Measurements from ENCODE around the gene PDIK1L. TPM values are rescaled to one million over a fixed set of nuclear protein-coding genes. Genes with fewer than 3 reads are reported as not detected.
A peak's percentile ranks its signal among the peaks of the same experiment; 100 is the strongest.

PDIK1L gene
- polyA plus RNA-seq, 3 donors, result 1.2 to 2.5 (median 2.3) TPM

DNA sequence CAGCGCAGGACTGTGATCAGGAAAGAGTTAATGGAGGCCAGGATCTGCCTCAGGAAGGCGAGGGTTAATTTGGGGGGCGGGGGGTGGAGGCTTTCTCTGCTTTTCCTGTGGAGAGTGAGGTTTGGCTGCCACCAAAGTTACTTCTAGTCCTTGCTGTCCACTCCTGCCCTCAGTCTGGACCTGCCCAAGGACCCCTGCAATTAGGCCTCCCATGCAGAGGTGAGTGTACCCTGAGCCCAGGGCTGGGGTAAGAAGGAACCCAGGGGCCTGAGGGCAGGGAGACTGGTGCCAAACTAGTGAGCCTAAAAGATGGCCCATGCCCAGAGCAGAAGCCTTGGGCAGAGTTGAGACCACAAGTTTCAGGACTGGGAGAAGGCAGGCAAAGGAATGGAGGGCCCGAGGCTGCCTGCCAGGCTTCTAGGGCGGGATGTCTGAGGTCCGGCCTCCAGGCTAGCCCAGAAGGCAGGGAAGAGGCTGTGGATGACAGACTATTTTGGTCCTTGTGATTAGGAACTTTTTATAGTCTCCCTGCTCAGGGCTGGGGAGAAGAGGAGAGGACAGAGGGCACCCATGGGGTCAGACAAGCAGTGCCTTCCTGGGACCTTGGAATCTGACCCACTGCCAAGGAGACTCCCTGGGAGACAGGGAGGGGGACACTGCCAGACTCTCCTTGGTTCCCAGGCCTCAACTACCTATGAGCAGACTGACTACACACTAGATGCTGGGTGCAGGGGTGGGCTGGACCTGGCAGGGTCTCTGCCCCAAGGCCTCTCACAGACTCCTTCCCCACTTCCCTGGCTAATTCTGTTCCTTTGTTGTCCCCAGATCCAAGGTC lies 47.5 kb downstream of the PDIK1L start, which contains the start of gene FAM110D:
Gene FAM110D (plus strand): TSS at position 172 of the 835 bp plus-strand sequence. CDS start 2,213 bp downstream, outside the sequence.
- Mint-ChIP-seq H3K27me3 (ENCODE audit: low read depth in 3 of 3) (peaks cover 71 to 79% (median 78%) of the 10 kb centered on the region in 3 donors), H3K36me3 (peaks cover 0 to 2% of the 10 kb centered on the region in 2 donors), H3K4me1 (peaks cover 32% of the 10 kb centered on the region), H3K4me3 (peak within 1 kb of the TSS; percentile 6 to 61), H3K9me3 (peaks cover 0 to 11% (median 0%) of the 10 kb centered on the region in 7 donors), H3K27ac (peak within 1 kb of the TSS in 2 of 7 donors; percentile 16 to 49)
- Histone ChIP-seq H3K27ac (ENCODE audit: low read depth in 1 of 2, low read length in 2 of 2) (no peak within 1 kb of the TSS), H3K4me3 (replicated peaks in 1 of 3; ENCODE audit: low read depth in 2 of 3, low read length in 3 of 3) (no peak within 1 kb of the TSS), H3K4me1 (ENCODE audit: control insufficient read depth in 1 of 2, insufficient read depth in 2 of 2, low read length in 2 of 2) (peaks cover 25 to 38% of the 10 kb centered on the region in 2 donors), H2AFZ (ENCODE audit: insufficient read depth, low read depth, low read length, poor library complexity, severe bottlenecking) (no peak within 1 kb of the TSS), H3K9me3 (replicated peaks in 1 of 2; ENCODE audit: control insufficient read depth in 1 of 2, insufficient read depth in 1 of 2, low read length in 2 of 2) (no peaks in the 10 kb centered on the region), H4K20me1 (ENCODE audit: insufficient read depth, low read length) (no peaks in the 10 kb centered on the region), H3K27me3 (ENCODE audit: control insufficient read depth in 2 of 2, insufficient read depth in 2 of 2, low read length in 2 of 2) (peaks cover 18 to 66% of the 10 kb centered on the region in 2 donors), H3K9ac (ENCODE audit: insufficient read depth, low read length, poor library complexity, severe bottlenecking) (no peak within 1 kb of the TSS), H3K36me3 (replicated peaks in 1 of 2; ENCODE audit: control insufficient read depth in 1 of 2, insufficient read depth in 2 of 2, low read length in 2 of 2) (no peaks in the 10 kb centered on the region), H3K79me2 (ENCODE audit: insufficient read depth, low read length) (no peaks in the 10 kb centered on the region), H3K4me2 (replicated peaks; ENCODE audit: extremely low read depth, low read length, poor library complexity, severe bottlenecking) (no peak within 1 kb of the TSS)
- 91% methylated on average over 4 of the region's 6 CpGs for WGBS (ENCODE audit: insufficient coverage)
- TF ChIP-seq CTCF (IDR thresholded peaks at IDR 0.05), result no peak
- intact Hi-C loops (cut with micrococcal nuclease), result no loop called here
- DNase-seq, result no peak

DNA sequence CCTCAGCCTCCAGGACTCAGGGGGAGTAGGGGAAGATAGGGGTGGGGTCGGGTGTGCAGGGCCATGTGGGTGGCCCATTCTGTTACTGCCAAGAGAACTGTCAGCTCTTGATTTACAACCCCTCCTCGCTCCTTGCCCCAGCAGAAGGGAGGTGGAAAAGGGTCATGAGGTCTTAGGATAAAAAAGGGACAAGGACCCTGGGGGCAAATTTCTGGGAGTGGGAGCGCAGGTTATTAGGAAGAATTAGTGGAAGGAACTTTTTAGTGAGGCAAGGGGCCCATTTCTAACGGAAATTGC lies 48.1 kb downstream of the PDIK1L start:
- Histone ChIP-seq H4K20me1 (ENCODE audit: insufficient read depth, low read length) (no peaks in the 10 kb centered on the region), H3K79me2 (ENCODE audit: insufficient read depth, low read length) (no peaks in the 10 kb centered on the region), H3K4me2 (replicated peaks; ENCODE audit: extremely low read depth, low read length, poor library complexity, severe bottlenecking) (no peak overlapping the region), H2AFZ (ENCODE audit: insufficient read depth, low read depth, low read length, poor library complexity, severe bottlenecking) (no peak overlapping the region), H3K4me3 (replicated peaks in 1 of 3; ENCODE audit: low read depth in 2 of 3, low read length in 3 of 3) (no peak overlapping the region), H3K4me1 (ENCODE audit: control insufficient read depth in 1 of 2, insufficient read depth in 2 of 2, low read length in 2 of 2) (peaks cover 23 to 38% of the 10 kb centered on the region in 2 donors), H3K27ac (ENCODE audit: low read depth in 1 of 2, low read length in 2 of 2) (no peak overlapping the region), H3K36me3 (replicated peaks in 1 of 2; ENCODE audit: control insufficient read depth in 1 of 2, insufficient read depth in 2 of 2, low read length in 2 of 2) (no peaks in the 10 kb centered on the region), H3K9ac (ENCODE audit: insufficient read depth, low read length, poor library complexity, severe bottlenecking) (no peak overlapping the region), H3K9me3 (replicated peaks in 1 of 2; ENCODE audit: control insufficient read depth in 1 of 2, insufficient read depth in 1 of 2, low read length in 2 of 2) (no peaks in the 10 kb centered on the region), H3K27me3 (ENCODE audit: control insufficient read depth in 2 of 2, insufficient read depth in 2 of 2, low read length in 2 of 2) (peaks cover 18 to 68% of the 10 kb centered on the region in 2 donors)
- H3K36me3 Mint-ChIP-seq, result peaks cover 0 to 2% of the 10 kb centered on the region in 2 donors
- 100% methylated on average over 1 of the region's 4 CpGs for WGBS (ENCODE audit: insufficient coverage)
- peaks cover 0 to 11% (median 0%) of the 10 kb centered on the region in 7 donors for H3K9me3 Mint-ChIP-seq
- peak overlapping the region in 1 of 7 donors; percentile 49 for H3K27ac Mint-ChIP-seq
- peaks cover 29% of the 10 kb centered on the region for H3K4me1 Mint-ChIP-seq
- DNase-seq, result no peak
- TF ChIP-seq CTCF (IDR thresholded peaks at IDR 0.05), result no peak
- intact Hi-C loops (cut with micrococcal nuclease), result loop anchor here in 1 of 2 donors (5.0 kb wide), 2 partner anchors 37 to 52 kb away; no protein-coding TSS in a partner anchor
- peak overlapping the region in 1 of 2 donors; percentile 61 for H3K4me3 Mint-ChIP-seq
- peaks cover 71 to 79% (median 76%) of the 10 kb centered on the region in 3 donors for H3K27me3 Mint-ChIP-seq (ENCODE audit: low read depth in 3 of 3)

Data from CD14-positive monocyte (primary cell).